ENCODE measurements around the gene XRCC3. TPM values are rescaled to one million over a fixed set of nuclear protein-coding genes. Genes with fewer than 3 reads are reported as not detected.
A peak's percentile ranks its signal among the peaks of the same experiment; 100 is the strongest.

Gene XRCC3
- polyA plus RNA-seq, 3 donors = 0.66 to 8.1 (median 2.0) TPM

DNA sequence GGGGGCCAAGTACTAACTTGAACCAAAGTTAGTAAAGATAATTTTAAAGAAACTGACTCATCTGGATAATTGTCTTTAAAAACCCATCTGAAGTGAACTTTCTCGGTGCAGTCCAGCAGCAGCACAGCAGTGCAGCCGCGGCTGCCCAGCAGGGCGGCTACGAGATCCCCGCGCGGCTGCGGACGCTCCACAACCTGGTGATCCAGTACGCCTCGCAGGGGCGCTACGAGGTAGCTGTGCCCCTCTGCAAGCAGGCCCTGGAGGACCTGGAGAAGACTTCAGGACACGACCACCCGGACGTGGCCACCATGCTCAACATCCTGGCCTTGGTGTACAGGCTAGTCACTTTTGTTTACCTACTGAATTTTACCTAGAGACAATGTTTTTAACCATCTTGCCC, 52.7 kb downstream of the XRCC3 start:
- Mint-ChIP-seq H3K4me3 (no peak overlapping the region), H3K27me3 (ENCODE audit: low read depth in 3 of 3) (no peaks in the 10 kb centered on the region), H3K9me3 (no peaks in the 10 kb centered on the region), H3K27ac (peak overlapping the region in 1 of 7 donors; percentile 2), H3K36me3 (peaks cover 58 to 99% of the 10 kb centered on the region in 2 donors), H3K4me1 (peaks cover 8% of the 10 kb centered on the region)
- Histone ChIP-seq H3K9me3 (replicated peaks in 1 of 2; ENCODE audit: control insufficient read depth in 1 of 2, insufficient read depth in 1 of 2, low read length in 2 of 2) (no peaks in the 10 kb centered on the region), H3K27ac (ENCODE audit: low read depth in 1 of 2, low read length in 2 of 2) (no peak overlapping the region), H3K4me2 (replicated peaks; ENCODE audit: extremely low read depth, low read length, poor library complexity, severe bottlenecking) (no peak overlapping the region), H3K4me3 (replicated peaks in 1 of 3; ENCODE audit: low read depth in 2 of 3, low read length in 3 of 3) (no peak overlapping the region), H3K36me3 (replicated peaks in 1 of 2; ENCODE audit: control insufficient read depth in 1 of 2, insufficient read depth in 2 of 2, low read length in 2 of 2) (peaks cover 81 to 100% of the 10 kb centered on the region in 2 donors), H3K9ac (ENCODE audit: insufficient read depth, low read length, poor library complexity, severe bottlenecking) (no peak overlapping the region), H3K27me3 (ENCODE audit: control insufficient read depth in 2 of 2, insufficient read depth in 2 of 2, low read length in 2 of 2) (no peaks in the 10 kb centered on the region), H3K79me2 (ENCODE audit: insufficient read depth, low read length) (peaks cover 22% of the 10 kb centered on the region), H4K20me1 (ENCODE audit: insufficient read depth, low read length) (peaks cover 86% of the 10 kb centered on the region), H2AFZ (ENCODE audit: insufficient read depth, low read depth, low read length, poor library complexity, severe bottlenecking) (no peak overlapping the region), H3K4me1 (ENCODE audit: control insufficient read depth in 1 of 2, insufficient read depth in 2 of 2, low read length in 2 of 2) (peaks cover 4% of the 10 kb centered on the region in 2 donors)
- TF ChIP-seq, protein P1, sequence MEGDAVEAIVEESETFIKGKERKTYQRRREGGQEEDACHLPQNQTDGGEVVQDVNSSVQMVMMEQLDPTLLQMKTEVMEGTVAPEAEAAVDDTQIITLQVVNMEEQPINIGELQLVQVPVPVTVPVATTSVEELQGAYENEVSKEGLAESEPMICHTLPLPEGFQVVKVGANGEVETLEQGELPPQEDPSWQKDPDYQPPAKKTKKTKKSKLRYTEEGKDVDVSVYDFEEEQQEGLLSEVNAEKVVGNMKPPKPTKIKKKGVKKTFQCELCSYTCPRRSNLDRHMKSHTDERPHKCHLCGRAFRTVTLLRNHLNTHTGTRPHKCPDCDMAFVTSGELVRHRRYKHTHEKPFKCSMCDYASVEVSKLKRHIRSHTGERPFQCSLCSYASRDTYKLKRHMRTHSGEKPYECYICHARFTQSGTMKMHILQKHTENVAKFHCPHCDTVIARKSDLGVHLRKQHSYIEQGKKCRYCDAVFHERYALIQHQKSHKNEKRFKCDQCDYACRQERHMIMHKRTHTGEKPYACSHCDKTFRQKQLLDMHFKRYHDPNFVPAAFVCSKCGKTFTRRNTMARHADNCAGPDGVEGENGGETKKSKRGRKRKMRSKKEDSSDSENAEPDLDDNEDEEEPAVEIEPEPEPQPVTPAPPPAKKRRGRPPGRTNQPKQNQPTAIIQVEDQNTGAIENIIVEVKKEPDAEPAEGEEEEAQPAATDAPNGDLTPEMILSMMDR (IDR thresholded peaks at IDR 0.05) = no peak
- intact Hi-C loops (cut with micrococcal nuclease) = no loop called here
- no peak for DNase-seq
- WGBS (ENCODE audit: insufficient coverage) = 97% methylated on average over 15 of the region's 17 CpGs

DNA sequence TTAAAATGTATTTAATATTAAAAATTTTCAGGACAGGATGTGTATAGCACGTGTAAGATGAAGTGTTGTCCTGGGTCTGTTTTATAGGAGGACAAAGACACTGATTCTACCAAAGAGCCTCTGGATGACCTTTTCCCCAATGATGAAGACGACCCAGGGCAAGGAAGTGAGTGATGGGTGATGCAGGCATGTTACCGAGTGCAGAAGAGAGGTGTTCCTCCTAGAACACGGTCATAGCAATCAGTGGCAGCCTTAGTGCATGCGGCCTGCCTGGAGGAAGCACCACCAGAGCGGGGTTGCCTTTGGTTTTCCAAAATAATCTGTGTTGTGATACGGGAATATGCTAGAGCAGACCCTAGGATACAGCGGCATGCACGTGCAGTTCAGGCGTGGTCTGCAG, 53.2 kb downstream of the XRCC3 start:
- Mint-ChIP-seq H3K4me3 (no peak overlapping the region), H3K36me3 (peaks cover 61 to 99% of the 10 kb centered on the region in 2 donors), H3K4me1 (peaks cover 14% of the 10 kb centered on the region), H3K27me3 (ENCODE audit: low read depth in 3 of 3) (no peaks in the 10 kb centered on the region), H3K27ac (peak overlapping the region in 3 of 7 donors; percentile 2 to 75 (median 22)), H3K9me3 (no peaks in the 10 kb centered on the region)
- H3K27me3 ChIP-seq (ENCODE audit: control insufficient read depth in 2 of 2, insufficient read depth in 2 of 2, low read length in 2 of 2) = no peaks in the 10 kb centered on the region
- peaks cover 80 to 100% of the 10 kb centered on the region in 2 donors for H3K36me3 ChIP-seq (replicated peaks in 1 of 2; ENCODE audit: control insufficient read depth in 1 of 2, insufficient read depth in 2 of 2, low read length in 2 of 2)
- H3K9me3 ChIP-seq (replicated peaks in 1 of 2; ENCODE audit: control insufficient read depth in 1 of 2, insufficient read depth in 1 of 2, low read length in 2 of 2) = no peaks in the 10 kb centered on the region
- H3K4me1 ChIP-seq (ENCODE audit: control insufficient read depth in 1 of 2, insufficient read depth in 2 of 2, low read length in 2 of 2) = peaks cover 9 to 10% of the 10 kb centered on the region in 2 donors
- H3K9ac ChIP-seq (ENCODE audit: insufficient read depth, low read length, poor library complexity, severe bottlenecking) = no peak overlapping the region
- intact Hi-C loops (cut with micrococcal nuclease) = no loop called here
- no peak overlapping the region for H3K4me3 ChIP-seq (replicated peaks in 1 of 3; ENCODE audit: low read depth in 2 of 3, low read length in 3 of 3)
- no peak overlapping the region for H3K4me2 ChIP-seq (replicated peaks; ENCODE audit: extremely low read depth, low read length, poor library complexity, severe bottlenecking)
- peaks cover 86% of the 10 kb centered on the region for H4K20me1 ChIP-seq (ENCODE audit: insufficient read depth, low read length)
- WGBS (ENCODE audit: insufficient coverage) = 97% methylated on average over 10 of the region's 10 CpGs
- H3K27ac ChIP-seq (ENCODE audit: low read depth in 1 of 2, low read length in 2 of 2) = no peak overlapping the region
- peaks cover 26% of the 10 kb centered on the region for H3K79me2 ChIP-seq (ENCODE audit: insufficient read depth, low read length)
- H2AFZ ChIP-seq (ENCODE audit: insufficient read depth, low read depth, low read length, poor library complexity, severe bottlenecking) = no peak overlapping the region
- TF ChIP-seq, protein P1 (IDR thresholded peaks at IDR 0.05) = no peak
- DNase-seq = no peak
